A172 (cell line): Measurements from ENCODE around the gene WDR4. TPM values are rescaled to one million over a fixed set of nuclear protein-coding genes. Genes with fewer than 3 reads are reported as not detected.
"Not testable (repeated sequence)": the region's sequence is repeated elsewhere in the genome, so short reads cannot be mapped to it uniquely, and the experiment has no call there.

Experiments
- DNase-seq: peaks from one replicate; pipeline ENCODE4 v3.0.0-alpha.2; 2015; ENCODE audit warnings: low spot score
- total RNA-seq: library from RNA; depleted of rRNA; stranded (reverse); fragments of >200 nt; shearing (Covaris generic); gene quantifications from 2 replicates; pipeline ENCODE4 v1.2.3, GENCODE V29; 2014; rRNA removed

Gene WDR4, protein sequence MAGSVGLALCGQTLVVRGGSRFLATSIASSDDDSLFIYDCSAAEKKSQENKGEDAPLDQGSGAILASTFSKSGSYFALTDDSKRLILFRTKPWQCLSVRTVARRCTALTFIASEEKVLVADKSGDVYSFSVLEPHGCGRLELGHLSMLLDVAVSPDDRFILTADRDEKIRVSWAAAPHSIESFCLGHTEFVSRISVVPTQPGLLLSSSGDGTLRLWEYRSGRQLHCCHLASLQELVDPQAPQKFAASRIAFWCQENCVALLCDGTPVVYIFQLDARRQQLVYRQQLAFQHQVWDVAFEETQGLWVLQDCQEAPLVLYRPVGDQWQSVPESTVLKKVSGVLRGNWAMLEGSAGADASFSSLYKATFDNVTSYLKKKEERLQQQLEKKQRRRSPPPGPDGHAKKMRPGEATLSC
- total RNA-seq, result 18.5 and 22.4 TPM in 2 replicates

DNA sequence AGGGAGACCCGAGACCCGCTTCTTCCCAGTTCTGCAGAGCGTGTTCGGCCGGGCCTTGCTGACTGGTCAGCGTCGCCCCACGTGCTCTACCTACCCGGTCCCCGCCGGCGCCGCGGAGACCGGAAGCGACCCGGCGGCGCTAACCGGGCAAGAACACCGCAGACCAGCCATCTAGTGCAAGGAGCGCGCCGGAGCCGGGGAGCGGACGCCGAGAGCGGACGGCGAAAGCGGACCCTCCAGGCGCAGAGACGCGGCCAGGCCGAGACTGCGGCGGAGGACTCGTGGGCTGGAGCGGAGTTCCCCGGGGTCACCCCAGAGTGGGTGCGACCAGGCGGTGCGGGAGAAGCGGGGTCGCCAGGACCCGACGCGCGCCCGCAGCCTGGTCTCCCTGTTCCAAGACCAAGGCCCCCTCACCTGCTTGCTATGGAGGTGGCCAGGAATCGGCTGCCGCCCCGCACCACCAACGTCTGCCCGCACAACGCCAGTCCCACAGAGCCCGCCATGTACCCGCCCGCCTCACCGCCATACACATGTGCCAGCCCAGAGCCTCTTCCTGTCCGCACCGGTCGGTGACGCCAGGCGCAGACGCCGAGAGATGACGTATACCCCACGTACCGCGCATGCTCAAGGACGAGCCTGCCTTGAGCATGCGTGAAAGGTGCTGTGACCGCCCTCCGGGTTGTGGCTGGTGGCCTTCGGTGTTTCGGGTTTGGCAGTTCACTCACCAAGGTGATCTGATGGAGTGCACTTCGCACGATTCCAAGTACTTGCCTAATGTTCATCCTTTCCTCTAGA is at the start of gene WDR4:
Gene WDR4 (minus strand): TSS at position 547 of the 795 bp plus-strand sequence. CDS start 44 bp downstream, at position 503.
- peak; percentile 95 for DNase-seq

DNA sequence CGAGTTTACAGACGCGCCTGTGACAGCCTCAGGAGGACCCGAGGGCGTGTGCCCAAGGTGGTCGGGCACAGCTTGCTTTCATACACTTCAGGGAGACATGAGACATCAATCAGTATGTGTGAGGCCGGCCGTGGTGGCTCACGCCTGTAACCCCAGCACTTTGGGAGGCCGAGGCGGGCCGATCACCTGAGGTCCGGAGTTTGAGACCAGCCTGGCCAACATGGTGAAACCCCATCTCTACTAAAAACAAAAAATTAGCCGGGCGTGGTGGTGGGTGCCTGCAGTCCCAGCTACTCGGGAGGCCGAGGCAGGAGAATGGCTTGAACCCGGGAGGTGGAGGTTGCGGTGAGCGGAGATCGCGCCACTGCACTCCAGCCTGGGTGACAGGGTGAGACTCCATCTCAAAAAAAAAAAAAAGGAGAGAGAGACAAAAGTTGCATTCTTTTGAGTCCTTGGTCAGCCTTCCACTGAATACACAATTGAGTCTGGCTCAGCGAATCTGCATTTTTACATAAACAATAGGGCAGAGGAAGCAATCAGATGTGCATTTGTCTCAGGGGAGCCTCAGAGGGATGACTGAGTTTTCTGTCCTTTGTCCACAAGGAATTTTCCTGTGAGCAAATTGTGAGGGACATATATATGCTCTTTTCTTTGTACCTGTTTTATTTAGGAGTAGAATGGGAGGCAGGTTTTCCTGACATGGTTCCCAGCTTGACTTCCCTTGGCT is 48.3 kb upstream of the WDR4 start:
- not testable (repeated sequence) for DNase-seq

DNA sequence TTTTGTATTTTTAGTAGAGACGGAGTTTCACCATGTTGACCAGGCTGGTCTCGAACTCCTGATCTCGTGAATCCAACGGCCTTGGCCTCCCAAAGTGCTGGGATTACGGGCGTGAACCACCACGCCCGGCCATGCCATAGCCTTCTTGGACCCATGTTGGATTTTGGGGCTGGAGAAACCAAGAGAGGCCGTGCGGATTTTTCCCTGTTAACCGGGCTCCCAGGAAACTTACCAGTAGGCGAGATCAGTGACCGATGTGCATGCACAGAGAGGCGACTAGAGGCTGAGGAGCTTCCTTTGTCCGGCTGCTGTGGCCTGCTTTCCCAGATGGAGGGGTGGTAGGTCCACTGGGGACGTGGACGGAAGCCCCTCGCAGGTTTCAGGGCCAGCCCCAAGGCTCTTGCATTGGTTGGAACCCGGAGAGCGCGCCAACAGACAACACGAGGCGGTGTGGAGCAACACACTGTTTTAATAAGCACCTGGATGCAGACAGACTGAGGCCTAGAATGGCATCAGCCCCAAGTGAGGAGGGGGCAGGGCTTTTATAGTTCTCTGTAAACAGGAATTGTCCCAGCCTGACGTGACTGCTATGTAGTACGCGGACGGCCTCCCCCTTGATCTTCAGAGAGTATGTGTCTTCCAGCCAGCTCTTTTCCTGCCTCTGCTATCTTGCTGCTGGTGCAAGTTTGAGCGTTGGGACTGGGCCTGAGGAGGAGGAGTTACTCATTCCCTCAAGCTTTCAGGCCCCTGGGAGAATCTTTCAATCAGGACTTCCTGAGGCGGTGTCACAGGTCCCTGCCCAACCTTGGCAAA is 46.0 kb upstream of the WDR4 start, which contains the start of gene ERVH48-1:
Gene ERVH48-1 (minus strand): TSS at position 517 of the 813 bp plus-strand sequence. CDS start 6,624 bp downstream, outside the sequence.
- DNase-seq, result no peak

DNA sequence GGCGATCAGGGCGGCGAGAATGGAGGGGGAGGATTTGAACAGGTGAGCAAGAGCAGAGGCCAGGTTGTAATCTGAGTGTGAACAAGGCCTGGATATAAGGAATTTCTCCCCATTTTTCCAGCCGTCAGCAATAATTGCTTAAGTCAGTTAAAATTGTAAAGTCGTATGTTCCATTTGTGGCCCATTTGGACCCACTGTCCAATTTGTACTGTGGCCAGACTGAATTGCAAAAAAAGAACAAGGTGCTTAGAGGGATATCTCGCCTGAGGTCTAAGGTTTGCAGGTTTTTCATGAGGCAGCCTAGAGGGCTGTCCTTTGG is 45.1 kb upstream of the WDR4 start:
- DNase-seq, result no peak

DNA sequence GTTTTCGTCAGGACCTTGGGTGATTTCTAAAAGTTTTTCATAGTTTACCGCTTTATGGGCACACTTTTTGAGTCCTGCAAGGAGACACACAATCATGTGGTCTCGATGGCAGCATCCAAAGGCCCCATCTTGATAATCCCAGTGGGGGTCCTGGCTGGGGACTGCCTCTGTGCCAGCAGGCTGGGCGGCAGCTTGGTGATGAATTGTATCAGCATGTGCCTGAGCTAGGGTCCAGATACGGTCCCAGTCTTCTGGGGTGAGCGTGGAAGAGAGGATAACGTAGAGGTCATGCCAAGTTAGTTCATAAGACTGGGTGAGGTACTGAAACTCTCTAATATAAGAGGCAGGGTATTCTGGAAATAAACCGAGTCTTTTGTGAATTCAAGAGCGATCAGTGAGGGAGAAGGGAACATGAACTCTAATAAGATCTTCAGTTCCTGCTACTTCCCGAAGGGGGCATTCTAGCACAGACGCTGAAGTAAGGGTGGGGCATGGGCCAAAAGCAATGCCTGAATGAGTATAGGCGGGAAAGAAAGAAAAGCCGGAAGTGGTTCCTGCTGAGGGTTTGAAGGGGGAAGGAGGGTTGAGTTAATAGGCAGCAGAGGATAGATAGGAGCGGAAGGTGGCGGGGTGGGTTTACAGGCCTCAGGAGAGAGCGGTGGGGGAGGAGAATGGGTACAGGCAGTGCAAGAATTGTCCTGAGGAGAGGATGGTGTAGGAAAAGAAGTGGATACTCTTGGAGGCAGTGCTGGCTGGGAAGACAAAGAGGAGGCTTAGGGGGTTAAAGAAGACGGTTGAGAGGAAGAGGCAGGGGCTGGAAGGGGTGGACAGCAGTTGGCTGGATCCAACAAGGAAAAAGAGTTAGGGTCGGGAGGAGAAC is 44.5 kb upstream of the WDR4 start:
- peak; percentile 97 for DNase-seq

DNA sequence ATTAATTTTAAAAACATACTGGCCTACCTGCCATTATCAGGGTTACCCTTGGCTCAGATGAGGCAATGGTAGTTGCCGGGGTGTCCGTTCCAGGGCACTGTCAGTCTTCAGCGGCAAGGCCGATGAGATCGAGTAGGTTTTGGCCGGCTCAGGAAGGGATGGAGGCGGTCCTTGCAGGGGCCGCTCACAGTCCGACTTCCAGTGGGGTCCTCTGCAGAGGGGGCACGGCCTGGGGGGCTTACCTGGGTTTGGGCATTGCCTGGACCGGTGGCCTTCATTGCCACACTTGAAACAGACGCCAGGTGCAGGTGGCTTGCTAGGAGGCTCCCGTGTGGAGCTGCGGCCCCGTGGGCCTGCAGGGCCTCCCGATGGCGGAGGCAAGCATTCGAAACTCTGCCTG is 43.6 kb upstream of the WDR4 start:
- no peak for DNase-seq

DNA sequence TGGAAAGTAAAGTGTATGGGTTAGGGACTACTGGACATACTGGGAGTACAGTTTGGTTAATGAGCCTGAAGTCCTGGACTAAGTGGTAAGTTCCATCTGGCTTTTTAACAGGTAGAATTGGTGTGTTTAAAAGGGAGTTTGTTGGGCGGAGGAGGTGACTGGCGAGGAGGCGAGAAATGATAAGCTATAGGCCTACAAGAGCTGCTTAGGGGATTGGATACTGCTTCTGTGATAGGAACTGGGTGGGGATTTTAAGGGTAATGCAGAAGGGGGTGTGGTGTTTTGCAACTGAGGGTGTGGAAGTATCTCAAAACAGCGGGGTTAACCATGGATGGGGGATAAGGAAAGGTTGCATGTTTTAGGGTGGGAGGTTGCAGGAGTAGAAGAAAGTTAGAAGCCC is 42.6 kb upstream of the WDR4 start:
- no peak for DNase-seq

DNA sequence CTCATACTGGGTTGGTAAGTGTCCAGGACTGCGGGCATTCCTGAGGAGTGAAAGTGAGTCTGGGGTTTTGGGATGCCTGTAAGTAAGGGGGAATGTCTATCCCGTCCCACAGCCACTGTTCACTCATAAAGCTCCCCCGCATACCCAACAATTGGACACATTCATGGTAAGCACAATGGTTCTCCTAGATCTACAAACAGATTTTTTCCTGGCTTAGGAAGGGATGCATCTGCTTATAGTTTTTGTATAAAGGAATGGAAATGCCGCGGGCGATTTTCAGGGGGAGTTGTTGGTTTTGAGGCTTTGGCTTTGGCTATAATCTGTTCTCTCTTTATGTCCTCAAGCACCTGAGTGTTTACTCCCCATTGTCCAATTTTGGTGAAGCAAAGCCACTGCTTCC is 39.0 kb upstream of the WDR4 start:
- no peak for DNase-seq

DNA sequence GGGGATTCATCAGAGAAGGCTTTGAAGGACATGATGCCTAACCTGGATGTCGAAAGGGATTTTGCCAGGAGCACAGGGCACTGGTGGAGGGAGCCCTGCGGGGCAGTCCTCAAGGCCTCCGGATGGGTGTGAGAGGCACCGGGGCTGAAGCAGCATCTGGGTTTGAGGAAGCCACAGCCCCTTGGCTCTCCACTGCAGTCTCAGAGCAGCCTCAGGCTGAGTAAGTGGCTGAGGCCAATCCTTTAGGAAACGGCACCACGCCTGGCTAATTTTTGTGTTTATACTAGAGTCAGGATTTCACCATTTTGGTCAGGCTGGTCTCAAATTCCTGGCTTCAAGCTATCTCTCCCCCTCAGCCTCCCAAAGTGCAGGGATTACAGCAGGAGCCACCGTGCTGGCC is 34.1 kb upstream of the WDR4 start:
- DNase-seq, result no peak

DNA sequence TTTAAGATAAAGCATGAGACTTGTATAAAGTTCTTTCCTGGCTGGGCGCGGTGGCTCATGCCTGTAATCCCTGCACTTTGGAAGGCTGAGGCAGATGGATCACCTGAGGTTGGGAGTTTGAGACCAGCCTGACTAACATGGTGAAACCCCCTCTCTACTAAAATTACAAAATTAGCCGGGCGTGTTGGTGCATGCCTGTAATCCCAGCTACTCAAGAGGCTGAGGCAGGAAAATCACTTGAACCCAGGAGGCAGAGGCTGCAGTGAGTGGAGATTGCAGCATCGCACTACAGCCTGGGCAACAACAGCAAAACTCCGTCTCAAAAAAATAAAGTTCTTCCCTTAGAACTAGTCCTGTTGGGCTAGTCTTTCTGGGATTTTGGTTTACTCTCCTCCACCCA is 32.6 kb upstream of the WDR4 start:
- not testable (repeated sequence) for DNase-seq

DNA sequence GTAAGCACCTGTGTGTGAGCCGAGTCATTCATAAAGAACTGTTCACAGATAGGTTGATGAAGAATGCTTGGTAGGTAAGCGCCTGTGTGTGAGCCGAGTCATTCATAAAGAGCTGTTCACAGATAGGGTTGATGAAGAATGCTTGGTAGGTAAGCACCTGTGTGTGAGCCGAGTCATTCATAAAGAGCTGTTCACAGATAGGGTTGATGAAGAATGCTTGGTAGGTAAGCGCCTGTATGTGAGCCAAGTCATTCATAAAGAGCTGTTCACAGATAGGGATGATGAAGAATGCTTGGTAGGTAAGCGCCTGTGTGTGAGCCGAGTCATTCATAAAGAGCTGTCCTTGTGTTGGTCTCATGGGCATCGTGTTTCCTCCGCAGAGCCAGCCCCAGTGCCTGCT is 29.1 kb upstream of the WDR4 start:
- DNase-seq, result not testable (repeated sequence)

DNA sequence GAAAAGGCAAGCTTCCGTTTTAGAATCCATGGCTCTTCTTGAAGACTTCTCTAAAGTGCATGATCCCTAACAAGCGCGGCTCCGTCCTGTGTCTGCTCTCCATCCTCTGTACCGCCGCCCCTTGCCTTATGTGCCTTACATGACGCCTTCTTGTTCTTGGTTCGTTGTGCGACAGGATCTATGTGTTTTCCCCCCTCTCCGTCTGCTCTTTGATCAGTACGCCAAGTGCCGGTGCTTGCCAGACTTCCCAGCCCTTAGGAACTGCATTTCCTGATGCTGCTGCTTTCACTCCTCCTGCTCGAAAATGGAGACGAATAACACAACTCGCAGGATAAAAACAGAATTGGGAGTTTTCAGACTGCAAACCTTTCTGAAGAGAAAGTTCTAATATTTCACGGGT is 26.9 kb upstream of the WDR4 start:
- no peak for DNase-seq

DNA sequence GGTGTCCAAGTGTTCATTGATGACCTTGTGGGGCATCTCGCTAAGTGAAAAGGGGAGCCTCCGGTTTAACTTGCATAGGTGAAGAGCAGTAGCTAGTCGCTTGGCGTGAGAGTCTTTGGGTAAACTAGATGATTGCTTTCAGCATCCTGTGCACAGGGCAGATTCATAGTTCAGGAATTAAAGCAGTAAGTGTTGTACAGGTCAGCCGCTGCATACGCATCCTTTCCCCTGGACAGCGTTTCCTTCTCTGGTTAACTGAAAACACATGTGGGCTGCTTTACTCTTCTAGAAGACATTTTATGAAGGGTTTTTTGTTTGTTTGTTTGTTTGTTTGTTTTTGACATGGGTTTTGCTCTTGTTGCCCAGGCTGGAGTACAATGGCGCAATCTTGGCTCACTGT is 25.9 kb upstream of the WDR4 start:
- no peak for DNase-seq

DNA sequence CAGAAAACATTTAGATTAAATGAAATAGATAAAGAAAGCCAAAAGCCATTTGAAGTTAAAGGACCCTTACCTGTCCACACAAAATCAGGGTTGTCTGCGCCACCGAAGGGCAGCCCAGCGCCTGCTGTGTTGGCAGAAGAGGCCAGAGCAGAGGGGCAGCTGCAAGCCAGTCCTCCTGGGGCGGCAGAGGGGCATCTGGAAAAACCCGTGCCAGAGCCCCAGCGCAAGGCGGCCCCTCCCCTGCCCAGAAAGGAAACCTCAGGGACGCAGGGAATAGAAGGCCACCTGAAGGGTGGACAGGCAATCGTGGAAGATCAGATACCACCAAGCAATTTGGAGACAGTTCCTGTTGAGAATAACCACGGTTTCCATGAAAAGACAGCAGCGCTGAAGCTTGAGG is 24.5 kb upstream of the WDR4 start:
- no peak for DNase-seq

DNA sequence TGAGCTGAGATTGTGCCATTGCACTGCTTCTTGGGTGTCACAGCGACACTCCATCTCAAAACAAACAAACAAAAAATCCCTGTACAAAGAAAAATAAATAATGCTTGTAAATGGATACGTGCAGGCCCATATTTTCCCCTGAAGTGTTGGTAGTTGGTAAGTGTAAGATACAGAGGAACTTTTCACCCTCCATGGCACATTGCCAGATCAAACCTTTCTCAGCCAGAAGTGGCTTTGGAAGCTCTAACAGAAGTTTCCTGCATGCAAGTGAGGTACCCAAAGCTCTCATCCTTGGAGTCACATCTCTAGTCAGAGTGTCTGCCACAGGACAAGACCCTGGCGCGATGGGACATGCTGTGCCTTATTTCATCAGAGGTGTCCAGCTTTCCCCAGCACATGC is 21.1 kb upstream of the WDR4 start:
- DNase-seq, result no peak

DNA sequence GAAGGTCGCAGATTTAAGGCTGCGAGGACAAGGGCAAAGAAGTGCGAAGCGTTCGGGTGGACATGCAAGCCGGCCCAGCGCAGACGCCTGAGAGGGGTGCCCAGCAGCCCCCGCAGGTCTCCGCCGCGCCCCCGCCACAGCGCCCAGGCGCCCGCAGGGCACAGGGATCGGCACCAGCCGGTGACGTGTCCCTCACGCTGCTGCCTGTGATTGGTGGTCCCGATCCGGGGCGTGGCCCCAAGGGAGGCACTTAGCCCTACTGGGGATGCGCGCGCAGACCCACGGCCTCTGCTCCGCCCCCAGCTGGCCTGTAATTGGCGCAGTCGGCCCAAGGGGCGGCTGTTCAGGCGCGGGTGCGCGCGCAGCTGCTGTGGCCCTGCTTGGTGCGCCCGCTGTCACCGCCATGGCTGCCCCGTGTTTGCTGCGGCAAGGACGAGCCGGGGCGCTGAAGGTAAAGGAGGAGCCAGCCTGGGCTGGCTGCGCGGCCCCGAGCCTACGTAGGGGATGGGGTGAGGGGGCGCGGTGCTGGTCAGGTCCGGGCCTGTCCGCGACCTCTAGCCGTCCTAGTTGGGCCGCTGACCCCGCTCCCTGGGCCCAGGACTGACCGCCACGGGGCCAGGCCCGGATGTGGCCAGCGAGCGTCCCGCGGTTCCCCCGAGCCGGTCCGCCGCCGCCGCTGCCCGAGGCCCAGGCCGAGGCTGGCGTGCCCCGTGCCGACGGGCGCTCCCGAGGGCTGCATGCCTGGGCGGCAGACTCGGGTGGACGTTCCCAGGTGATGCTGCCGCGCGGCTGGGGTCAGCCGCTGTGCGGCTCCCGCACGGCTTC is 13.8 kb upstream of the WDR4 start, which contains the start of gene NDUFV3:
Gene NDUFV3 (plus strand): TSS at position 379 of the 825 bp plus-strand sequence. CDS start 25 bp downstream, at position 404.
- DNase-seq, result peak; percentile 99

DNA sequence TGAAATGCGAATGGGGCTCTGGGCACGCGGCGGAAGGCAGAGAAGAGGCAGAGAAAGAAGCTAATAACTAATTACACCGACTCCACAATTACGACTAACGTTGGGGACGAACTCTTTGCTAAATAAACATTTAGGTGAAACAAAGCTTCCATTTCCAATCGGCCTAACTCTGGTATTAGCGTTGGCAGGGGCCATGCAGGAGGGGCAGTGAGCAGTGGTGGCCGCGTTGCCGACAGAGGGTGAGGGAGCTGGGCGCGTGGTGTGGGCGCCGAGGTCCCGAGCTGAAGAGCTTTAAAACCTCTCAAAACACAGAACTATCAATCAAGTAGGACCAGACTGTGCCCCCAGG is 13.2 kb upstream of the WDR4 start:
- DNase-seq, result no peak

DNA sequence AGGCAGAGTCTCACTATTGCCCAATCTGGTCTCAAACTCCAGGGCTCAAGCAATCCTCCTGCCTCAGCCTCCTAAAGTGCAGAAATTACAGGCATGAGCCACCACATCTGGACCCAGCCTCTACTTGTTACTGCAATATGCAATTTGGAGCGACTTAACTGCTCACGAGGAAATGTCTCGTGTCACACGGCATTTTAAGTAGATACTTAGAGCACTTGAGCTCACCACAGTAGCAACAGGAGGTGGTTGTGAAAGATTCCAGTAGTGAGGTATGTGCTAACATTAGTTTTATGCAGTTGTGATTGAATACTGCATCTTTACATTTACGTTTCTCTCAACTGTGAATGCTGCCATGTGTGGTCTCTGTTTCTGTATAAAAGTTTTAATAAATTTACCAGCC is 8.0 kb upstream of the WDR4 start:
- no peak for DNase-seq

DNA sequence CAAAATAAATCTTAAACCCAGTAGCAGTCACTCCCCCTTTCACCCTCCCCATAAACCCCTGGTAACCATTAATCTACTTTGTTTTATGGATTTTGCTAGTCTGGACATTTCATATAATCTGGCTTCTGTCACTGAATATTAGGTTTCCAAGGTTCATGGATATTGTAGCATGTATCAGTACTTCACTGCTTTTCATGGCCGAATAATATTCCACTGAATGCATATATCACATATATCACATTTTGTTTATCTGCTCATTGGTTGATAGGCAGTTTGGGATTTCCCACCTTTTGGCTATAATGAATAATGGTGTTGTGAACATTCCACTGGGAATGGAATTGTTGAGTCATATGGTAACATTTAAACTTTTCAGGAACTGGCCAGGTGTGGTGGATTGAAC is 4.6 kb upstream of the WDR4 start:
- DNase-seq, result no peak

DNA sequence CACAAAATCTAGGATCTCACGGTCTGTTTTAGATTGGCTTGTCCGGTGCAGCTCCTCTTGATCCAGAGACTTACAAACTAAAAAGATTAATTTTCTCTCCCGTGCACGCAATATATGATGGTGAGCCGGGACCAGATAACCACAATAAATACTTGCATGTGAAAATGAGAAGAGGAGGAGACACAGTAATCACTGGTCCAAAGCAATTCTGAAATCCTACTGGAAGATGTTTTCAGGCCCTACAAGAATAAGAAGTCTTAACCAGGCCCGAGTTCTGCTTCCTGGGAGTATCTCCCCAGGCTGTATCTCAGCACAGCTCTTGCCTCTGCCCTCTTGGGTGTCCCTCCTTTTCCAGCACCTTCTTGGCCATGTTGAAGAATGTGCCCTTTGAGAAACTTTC is 1.0 kb upstream of the WDR4 start:
- no peak for DNase-seq
